Endodermal cell (in vitro differentiated cells): ENCODE data around the gene DENND1C. TPM values are rescaled to one million over a fixed set of nuclear protein-coding genes. Genes with fewer than 3 reads are reported as not detected.
A peak's percentile ranks its signal among the peaks of the same experiment; 100 is the strongest.

Experiments
- DNase-seq: peaks from one replicate; pipeline ENCODE4 v3.0.0-alpha.2; 2017
- H3K27ac ChIP-seq: 2 replicates; pipeline ENCODE4 v1.5.1; 2013; ENCODE audit warnings: mild to moderate bottlenecking, low read depth, low read length, moderate library complexity
- H3K27me3 ChIP-seq: 2 replicates; pipeline ENCODE4 v1.6.1; 2013; ENCODE audit warnings: mild to moderate bottlenecking, low read length, moderate library complexity; ENCODE audit not compliant: insufficient read depth, control insufficient read depth, poor library complexity, severe bottlenecking
- H3K36me3 ChIP-seq: 2 replicates; pipeline ENCODE4 v1.7.0; 2013; ENCODE audit warnings: mild to moderate bottlenecking, low read length, moderate library complexity; ENCODE audit not compliant: control insufficient read depth, insufficient read depth
- H3K4me1 ChIP-seq: one replicate; pipeline ENCODE4 v1.7.0; 2013; ENCODE audit warnings: low read length; ENCODE audit not compliant: control insufficient read depth, insufficient read depth
- H3K4me3 ChIP-seq: 2 replicates; pipeline ENCODE4 v1.5.1; 2013; ENCODE audit warnings: mild to moderate bottlenecking, low read length, moderate library complexity
- H3K9ac ChIP-seq: 2 replicates; pipeline ENCODE4 v1.6.1; 2013; ENCODE audit warnings: mild to moderate bottlenecking, low read length, moderate library complexity; ENCODE audit not compliant: poor library complexity, severe bottlenecking; ENCODE audit errors: extremely low read depth
- H3K9me3 ChIP-seq: 2 replicates; pipeline ENCODE4 v1.6.1; 2013; ENCODE audit warnings: mild to moderate bottlenecking, low read length, moderate library complexity; ENCODE audit not compliant: control insufficient read depth
- H3K27ac Mint-ChIP-seq: 2 replicates; pipeline ENCODE4 v1.8.0; 2020; ENCODE audit warnings: mixed read lengths
- H3K27me3 Mint-ChIP-seq: 2 replicates; pipeline ENCODE4 v1.8.0; 2021; ENCODE audit warnings: mild to moderate bottlenecking, mixed read lengths; ENCODE audit not compliant: insufficient read depth
- H3K36me3 Mint-ChIP-seq: 2 replicates; pipeline ENCODE4 v1.8.0; 2020; ENCODE audit warnings: low read depth, mixed read lengths
- H3K4me1 Mint-ChIP-seq: 2 replicates; pipeline ENCODE4 v1.8.0; 2020; ENCODE audit warnings: mixed read lengths
- H3K4me3 Mint-ChIP-seq: 2 replicates; pipeline ENCODE4 v1.8.0; 2020; ENCODE audit warnings: mild to moderate bottlenecking, moderate library complexity, mixed read lengths
- H3K9me3 Mint-ChIP-seq: 2 replicates; pipeline ENCODE4 v1.8.0; 2020; ENCODE audit warnings: mild to moderate bottlenecking, mixed read lengths
- WGBS, 2 experiments: methylation state at CpG; one replicate each; pipeline versions ENCODE4 v1.1.5 to v1.1.7; 2013; ENCODE audit warnings: missing lambda C conversion rate in 2 of 2, mixed read lengths in 1 of 2; ENCODE audit not compliant: insufficient coverage in 1 of 2, insufficient read length in 1 of 2; 5-methylcytosine and 5-hydroxymethylcytosine counted together
- total RNA-seq, 2 donors: library from RNA; stranded (reverse); fragmentation: NEBNext Ultra II Directional in 1 of 2; extraction: Animal tissue kit (Norgen Biotek cat#: 25700) in 1 of 2; gene quantifications; 2 replicates in 1 of 2; 3 replicates in 1 of 2; pipeline ENCODE4 v1.2.1, GENCODE V29; 2021
- TF ChIP-seq, protein P1 (sequence below): fragments of 200-600 bp; sonication (generic); conservative IDR thresholded peaks from 2 replicates; pipeline ENCODE4 v1.5.0; 2021; ENCODE audit warnings: antibody characterized with exemption, mild to moderate bottlenecking

Gene DENND1C
- total RNA-seq, 2 donors from 2014 or later, result 1.7 to 2.1 TPM

DNA sequence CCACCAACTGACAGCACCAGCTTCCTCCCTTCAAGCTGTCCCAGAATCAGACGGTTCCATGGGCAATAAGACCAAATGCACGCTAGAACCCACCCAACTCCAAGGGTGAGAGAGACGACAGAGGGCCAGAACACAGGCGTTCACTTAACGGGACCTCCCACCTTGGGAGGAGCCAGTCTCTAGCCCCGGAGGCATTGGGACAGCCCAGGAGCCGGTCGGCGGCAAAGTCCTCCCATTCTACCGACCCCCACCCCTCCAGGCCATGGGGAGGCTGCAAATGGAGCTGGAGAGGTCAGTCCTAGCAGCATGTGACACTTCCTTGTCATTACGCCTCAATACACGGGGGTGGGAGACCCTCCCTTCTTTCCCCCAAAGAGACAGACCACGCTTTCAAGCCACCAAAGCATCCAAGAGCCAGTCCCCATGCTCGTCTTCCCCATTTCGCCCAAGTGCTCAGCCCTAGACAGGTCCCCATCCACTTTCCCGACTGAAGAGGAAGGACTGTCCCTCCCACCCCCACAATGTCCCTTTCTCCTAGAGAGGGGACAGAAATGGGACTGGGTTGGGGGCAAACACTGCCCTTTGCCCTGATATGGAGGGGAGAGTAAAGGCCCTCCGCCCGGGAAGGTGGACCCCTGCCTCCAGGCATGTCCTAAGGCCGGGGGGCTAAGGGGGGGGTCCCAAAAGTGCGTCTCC, 57.9 kb downstream of the DENND1C start:
- 0 to 2% methylated on average over 3 to 19 of the region's 20 CpGs for WGBS, 2 experiments

DNA sequence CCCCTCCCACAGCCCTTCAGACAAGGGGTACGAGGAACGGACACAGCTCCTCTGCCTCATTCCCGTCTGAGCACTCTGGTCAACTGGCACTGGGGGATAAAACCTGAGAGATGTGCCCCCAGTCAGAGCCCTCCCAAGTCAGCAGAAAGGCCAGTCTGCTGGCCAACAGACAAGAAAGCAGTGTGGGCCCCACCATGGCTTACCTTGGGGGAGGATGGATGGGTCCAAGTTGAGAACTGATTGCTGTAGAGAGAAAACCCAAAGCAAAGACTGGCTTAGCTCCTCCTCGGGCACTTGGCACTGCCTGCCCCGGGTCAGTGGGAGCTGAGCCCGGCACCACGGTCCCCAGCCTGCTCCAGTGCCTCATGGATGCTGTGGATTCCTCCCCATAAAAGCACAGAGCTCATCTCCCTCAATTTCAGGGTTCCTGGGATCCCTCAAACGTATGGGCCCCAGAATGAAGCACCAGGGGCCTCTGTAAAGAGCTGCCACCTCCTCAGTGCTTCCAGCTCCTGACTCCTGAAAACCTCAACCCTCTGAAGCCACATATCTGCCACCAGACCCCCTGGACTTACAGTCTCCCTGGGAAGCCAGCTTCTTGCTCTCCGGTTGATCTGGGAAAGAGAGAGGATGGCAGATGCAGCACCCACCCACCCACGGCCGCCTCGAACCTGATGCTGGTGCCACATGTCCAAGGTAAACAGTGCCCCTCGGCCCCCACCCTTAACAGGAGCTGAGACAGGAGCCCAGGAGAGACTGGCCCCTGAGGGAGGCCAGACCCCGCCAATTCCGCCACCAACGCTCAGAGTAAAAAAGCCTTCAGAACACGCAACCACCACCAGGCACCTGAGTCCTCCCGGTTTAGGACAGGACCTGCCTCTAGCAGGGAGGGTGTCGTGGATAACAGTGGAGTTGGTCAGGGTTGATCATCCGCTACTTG, 60.2 kb downstream of the DENND1C start:
- DNase-seq, result no peak
- no peak overlapping the region for H3K27ac Mint-ChIP-seq
- H3K27me3 Mint-ChIP-seq, result peaks cover 2% of the 10 kb centered on the region
- TF ChIP-seq, protein P1, sequence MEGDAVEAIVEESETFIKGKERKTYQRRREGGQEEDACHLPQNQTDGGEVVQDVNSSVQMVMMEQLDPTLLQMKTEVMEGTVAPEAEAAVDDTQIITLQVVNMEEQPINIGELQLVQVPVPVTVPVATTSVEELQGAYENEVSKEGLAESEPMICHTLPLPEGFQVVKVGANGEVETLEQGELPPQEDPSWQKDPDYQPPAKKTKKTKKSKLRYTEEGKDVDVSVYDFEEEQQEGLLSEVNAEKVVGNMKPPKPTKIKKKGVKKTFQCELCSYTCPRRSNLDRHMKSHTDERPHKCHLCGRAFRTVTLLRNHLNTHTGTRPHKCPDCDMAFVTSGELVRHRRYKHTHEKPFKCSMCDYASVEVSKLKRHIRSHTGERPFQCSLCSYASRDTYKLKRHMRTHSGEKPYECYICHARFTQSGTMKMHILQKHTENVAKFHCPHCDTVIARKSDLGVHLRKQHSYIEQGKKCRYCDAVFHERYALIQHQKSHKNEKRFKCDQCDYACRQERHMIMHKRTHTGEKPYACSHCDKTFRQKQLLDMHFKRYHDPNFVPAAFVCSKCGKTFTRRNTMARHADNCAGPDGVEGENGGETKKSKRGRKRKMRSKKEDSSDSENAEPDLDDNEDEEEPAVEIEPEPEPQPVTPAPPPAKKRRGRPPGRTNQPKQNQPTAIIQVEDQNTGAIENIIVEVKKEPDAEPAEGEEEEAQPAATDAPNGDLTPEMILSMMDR, result no peak
- H3K4me1 Mint-ChIP-seq, result peaks cover 16% of the 10 kb centered on the region
- H3K27me3 ChIP-seq, result no peaks in the 10 kb centered on the region
- H3K9ac ChIP-seq, result no peak overlapping the region
- 94 to 97% methylated on average over 15 to 20 of the region's 20 CpGs for WGBS, 2 experiments
- H3K27ac ChIP-seq, result no peak overlapping the region
- peaks cover 6% of the 10 kb centered on the region for H3K9me3 ChIP-seq
- H3K4me1 ChIP-seq, result no peaks in the 10 kb centered on the region
- peak overlapping the region; percentile 93 for H3K4me3 ChIP-seq
- no peak overlapping the region for H3K4me3 Mint-ChIP-seq
- H3K36me3 ChIP-seq, result peaks cover 69% of the 10 kb centered on the region
- H3K9me3 Mint-ChIP-seq, result peaks cover 8% of the 10 kb centered on the region
- H3K36me3 Mint-ChIP-seq, result peaks cover 66% of the 10 kb centered on the region

More for the DNA sequence above, 57.9 kb downstream of the DENND1C start:
- H3K27ac ChIP-seq, result peak overlapping the region; percentile 28
- Mint-ChIP-seq H3K27ac (peak overlapping the region; percentile 91), H3K27me3 (peaks cover 5% of the 10 kb centered on the region), H3K9me3 (peaks cover 11% of the 10 kb centered on the region), H3K36me3 (peaks cover 47% of the 10 kb centered on the region), H3K4me3 (peak overlapping the region; percentile 89), H3K4me1 (peaks cover 16% of the 10 kb centered on the region)
- H3K9me3 ChIP-seq, result peaks cover 6% of the 10 kb centered on the region
- H3K4me3 ChIP-seq, result peak overlapping the region; percentile 93
- TF ChIP-seq, protein P1, result no peak
- H3K27me3 ChIP-seq, result no peaks in the 10 kb centered on the region
- no peaks in the 10 kb centered on the region for H3K4me1 ChIP-seq
- H3K9ac ChIP-seq, result peak overlapping the region; percentile 87
- H3K36me3 ChIP-seq, result peaks cover 46% of the 10 kb centered on the region
- peak; percentile 86 for DNase-seq

DNA sequence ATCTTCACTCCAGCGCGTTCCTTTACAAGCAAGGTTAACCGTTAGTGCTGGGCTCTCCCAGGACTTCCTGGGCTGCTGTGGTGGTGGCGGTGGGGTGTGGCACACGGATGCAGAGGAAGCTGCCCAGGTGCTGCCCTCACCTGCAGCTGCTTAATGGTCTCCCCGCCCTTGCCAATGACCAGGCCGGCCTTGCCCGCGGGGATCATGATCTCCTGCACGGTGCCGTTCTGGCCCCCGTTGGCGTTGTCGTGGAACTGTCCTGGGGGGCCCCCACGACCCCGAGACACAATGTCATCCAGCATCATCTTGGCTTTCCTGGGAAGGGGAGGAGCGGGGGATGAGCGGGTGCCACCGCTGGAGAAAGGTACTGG, 63.0 kb downstream of the DENND1C start:
- Mint-ChIP-seq H3K36me3 (peaks cover 86% of the 10 kb centered on the region), H3K27me3 (no peaks in the 10 kb centered on the region), H3K4me1 (peaks cover 16% of the 10 kb centered on the region), H3K9me3 (no peaks in the 10 kb centered on the region), H3K4me3 (no peak overlapping the region), H3K27ac (no peak overlapping the region)
- H3K27me3 ChIP-seq, result no peaks in the 10 kb centered on the region
- DNase-seq, result no peak
- no peak overlapping the region for H3K4me3 ChIP-seq
- no peak overlapping the region for H3K9ac ChIP-seq
- TF ChIP-seq, protein P1, result no peak
- peaks cover 91% of the 10 kb centered on the region for H3K36me3 ChIP-seq
- H3K27ac ChIP-seq, result no peak overlapping the region
- 93% methylated on average over 10 to 19 of the region's 19 CpGs for WGBS, 2 experiments
- no peaks in the 10 kb centered on the region for H3K4me1 ChIP-seq
- no peaks in the 10 kb centered on the region for H3K9me3 ChIP-seq
